Measurements from ENCODE around the gene CDPF1.

The CDPF1 gene

GRCh38 chr22:46240907-46241306 lies 9.2 kb downstream of the CDPF1 start:
- TF ChIP-seq, protein P1, sequence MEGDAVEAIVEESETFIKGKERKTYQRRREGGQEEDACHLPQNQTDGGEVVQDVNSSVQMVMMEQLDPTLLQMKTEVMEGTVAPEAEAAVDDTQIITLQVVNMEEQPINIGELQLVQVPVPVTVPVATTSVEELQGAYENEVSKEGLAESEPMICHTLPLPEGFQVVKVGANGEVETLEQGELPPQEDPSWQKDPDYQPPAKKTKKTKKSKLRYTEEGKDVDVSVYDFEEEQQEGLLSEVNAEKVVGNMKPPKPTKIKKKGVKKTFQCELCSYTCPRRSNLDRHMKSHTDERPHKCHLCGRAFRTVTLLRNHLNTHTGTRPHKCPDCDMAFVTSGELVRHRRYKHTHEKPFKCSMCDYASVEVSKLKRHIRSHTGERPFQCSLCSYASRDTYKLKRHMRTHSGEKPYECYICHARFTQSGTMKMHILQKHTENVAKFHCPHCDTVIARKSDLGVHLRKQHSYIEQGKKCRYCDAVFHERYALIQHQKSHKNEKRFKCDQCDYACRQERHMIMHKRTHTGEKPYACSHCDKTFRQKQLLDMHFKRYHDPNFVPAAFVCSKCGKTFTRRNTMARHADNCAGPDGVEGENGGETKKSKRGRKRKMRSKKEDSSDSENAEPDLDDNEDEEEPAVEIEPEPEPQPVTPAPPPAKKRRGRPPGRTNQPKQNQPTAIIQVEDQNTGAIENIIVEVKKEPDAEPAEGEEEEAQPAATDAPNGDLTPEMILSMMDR (IDR thresholded peaks at IDR 0.05; ENCODE audit: low read length, missing control alignments): no peak
- no peak overlapping the region for H3K4me3 ChIP-seq (replicated peaks; ENCODE audit: low read depth, low read length)
- DNase-seq (ENCODE audit: low read depth): no peak

GRCh38 chr22:46240506-46240905 lies 9.6 kb downstream of the CDPF1 start:
- no peak overlapping the region for H3K4me3 ChIP-seq (replicated peaks; ENCODE audit: low read depth, low read length)
- no peak for DNase-seq (ENCODE audit: low read depth)
- TF ChIP-seq, protein P1 (IDR thresholded peaks at IDR 0.05; ENCODE audit: low read length, missing control alignments): no peak

DNA sequence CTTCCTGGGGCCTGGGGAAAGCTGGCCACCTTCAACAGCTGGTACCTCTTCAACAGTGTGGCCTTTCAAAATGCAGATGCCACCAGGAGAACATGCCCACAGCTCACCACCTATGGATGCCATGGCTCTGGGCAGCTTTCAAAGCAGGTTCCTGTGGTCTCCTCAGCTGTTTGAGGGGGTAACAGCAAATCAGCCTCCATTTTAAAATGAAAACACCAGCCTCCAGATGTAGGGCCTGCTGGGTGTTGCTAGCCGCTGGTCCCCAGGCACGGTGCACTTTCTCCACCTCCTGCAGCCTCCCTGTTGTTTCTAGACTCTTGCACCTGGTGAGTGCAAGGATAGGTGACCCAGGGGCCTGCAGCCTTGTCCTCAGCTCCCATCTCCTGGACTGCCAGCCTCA lies 10.0 kb downstream of the CDPF1 start:
- no peak overlapping the region for H3K4me3 ChIP-seq (replicated peaks; ENCODE audit: low read depth, low read length)

DNA sequence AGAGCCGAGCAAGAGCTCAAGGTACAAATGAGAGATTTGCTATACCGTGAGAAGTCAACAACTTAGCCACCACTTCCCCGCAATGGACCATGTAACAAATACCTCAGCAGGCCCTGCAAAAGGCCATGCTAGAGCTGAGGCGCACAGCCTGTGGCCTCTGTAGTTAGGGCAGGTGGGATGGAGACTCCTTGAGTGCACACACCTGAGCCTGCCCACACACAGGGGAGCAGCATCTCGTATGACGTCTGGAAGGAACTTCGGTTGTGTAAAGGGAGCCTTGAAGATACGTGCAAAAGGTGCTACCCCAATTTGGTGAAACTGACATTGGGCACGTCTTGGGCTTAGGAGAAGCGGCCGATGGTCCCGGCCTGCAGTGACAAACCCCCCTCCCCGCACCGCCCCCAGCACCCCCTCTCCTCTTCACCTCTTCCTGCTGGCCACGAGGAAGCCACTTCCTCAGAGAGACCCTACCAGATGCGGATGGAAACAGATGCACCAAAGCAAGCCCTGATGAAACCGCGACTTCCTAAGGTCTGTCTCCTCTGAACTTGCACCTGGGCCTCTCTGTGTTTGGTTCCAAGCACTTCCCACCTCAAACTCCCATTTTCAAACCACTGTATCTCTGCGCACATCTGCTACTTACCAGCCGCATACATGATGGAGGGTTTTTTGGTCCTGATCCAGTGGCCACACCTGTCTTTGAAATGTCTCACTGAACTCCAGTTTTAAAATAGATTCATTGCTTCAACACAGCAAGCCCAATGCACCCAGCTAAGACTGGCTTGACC lies 10.6 kb downstream of the CDPF1 start:
- H3K4me3 ChIP-seq (replicated peaks; ENCODE audit: low read depth, low read length): no peak overlapping the region
- no peak for DNase-seq (ENCODE audit: low read depth)
- TF ChIP-seq, protein P1 (IDR thresholded peaks at IDR 0.05; ENCODE audit: low read length, missing control alignments): no peak

More for the DNA sequence above, 10.0 kb downstream of the CDPF1 start:
- TF ChIP-seq, protein P1 (IDR thresholded peaks at IDR 0.05; ENCODE audit: low read length, missing control alignments): no peak
- DNase-seq (ENCODE audit: low read depth): no peak

DNA sequence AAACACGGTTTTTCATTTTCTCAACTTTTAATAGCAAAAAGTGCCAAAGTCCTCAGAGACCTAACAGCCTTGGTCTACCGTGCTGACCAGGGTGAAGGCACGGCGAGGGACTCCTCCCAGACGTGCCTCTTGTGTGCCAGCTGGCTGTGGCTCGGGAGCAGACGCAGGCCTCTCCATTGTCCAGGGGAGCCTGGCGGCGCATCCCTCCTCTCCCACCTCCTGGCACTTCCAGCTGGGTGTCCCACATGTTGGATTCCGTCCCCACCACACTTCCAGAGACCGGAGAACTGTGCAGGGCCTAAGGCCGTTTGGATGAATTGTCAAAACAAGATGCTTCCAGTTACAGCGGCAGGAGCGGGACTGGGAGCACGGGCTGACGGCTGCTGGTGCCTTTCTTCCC lies 11.6 kb downstream of the CDPF1 start:
- no peak overlapping the region for H3K4me3 ChIP-seq (replicated peaks; ENCODE audit: low read depth, low read length)
- DNase-seq (ENCODE audit: low read depth): no peak
- TF ChIP-seq, protein P1 (IDR thresholded peaks at IDR 0.05; ENCODE audit: low read length, missing control alignments): no peak

GRCh38 chr22:46237453-46238124 lies 12.5 kb downstream of the CDPF1 start:
- DNase-seq (ENCODE audit: low read depth): no peak
- no peak overlapping the region for H3K4me3 ChIP-seq (replicated peaks; ENCODE audit: low read depth, low read length)
- TF ChIP-seq, protein P1 (IDR thresholded peaks at IDR 0.05; ENCODE audit: low read length, missing control alignments): no peak

Data from fibroblast of pulmonary artery (primary cell).